ENCODE data around the gene ASCL4. TPM values are rescaled to one million over a fixed set of nuclear protein-coding genes. Genes with fewer than 3 reads are reported as not detected.

The ASCL4 gene
- total and polyA plus RNA-seq, 2 of the 4 experiments (the other 2 are of a cell fraction), result not detected

- TF ChIP-seq FOS (IDR thresholded peaks at IDR 0.05; ENCODE audit: low read depth, low read length) (0 out of 2 replicates have a peak, but pooled peaks have one; percentile 24), POLR2A (IDR thresholded peaks at IDR 0.05; ENCODE audit: low read depth, low read length) (peak; percentile 96)
Measured at GRCh38 chr12:107760809-107761501, 13.5 kb upstream of the ASCL4 start, which contains the start of gene PRDM4 (continued).

GRCh38 chr12:107761502-107761904 is 13.0 kb upstream of the ASCL4 start:
- H3K36me3 ChIP-seq (ENCODE audit: control insufficient read depth, insufficient read depth, low read length), result peaks cover 6% of the 10 kb centered on the region
- peak overlapping the region; percentile 58 for H3K56ac ChIP-seq (ENCODE audit: extremely low read depth, insufficient read depth, low read length)
- intact Hi-C loops (cut with micrococcal nuclease) (loop anchor here (1.0 kb wide), 1 partner anchor 124 kb away; no protein-coding TSS in a partner anchor), dilution Hi-C loops (cut with HindIII; ENCODE audit: low sequenced_read_pairs, unreplicated experiment) (no loop called here), in situ Hi-C loops (cut with MboI; ENCODE audit: low sequenced_read_pairs) (no loop called here)
- peak overlapping the region; percentile 75 to 87 for H4K8ac ChIP-seq (ENCODE audit: low read depth in 2 of 2, low read length in 2 of 2)
- ChIA-PET CTCF (no interaction called here), POLR2A (ENCODE audit: unreplicated experiment) (no interaction called here)
- peaks cover 3% of the 10 kb centered on the region for H3K4me1 ChIP-seq (ENCODE audit: control insufficient read depth, insufficient read depth, low read length)
- no peak overlapping the region for H2BK15ac ChIP-seq (ENCODE audit: low read depth, low read length)
- H3K27me3 ChIP-seq (ENCODE audit: control insufficient read depth, insufficient read depth, low read length), result peaks cover 4% of the 10 kb centered on the region; the same call in 1 of the 2 replicates
- H3K23ac ChIP-seq (ENCODE audit: low read depth, low read length), result no peak overlapping the region
- H2AFZ ChIP-seq (replicated peaks; ENCODE audit: low read length, poor library complexity), result peak overlapping the region; percentile 93
- no peak overlapping the region for H2AK9ac ChIP-seq (replicated peaks; ENCODE audit: low read depth, low read length, poor library complexity)
- DNase-seq (no peak), ATAC-seq (ENCODE audit: low read depth) (peak; percentile 3)
- H4K20me1 ChIP-seq (ENCODE audit: insufficient read depth, low read length), result peaks cover 24% of the 10 kb centered on the region; the same call in 1 of the 2 replicates
- TF ChIP-seq MAZ (IDR thresholded peaks at IDR 0.05; ENCODE audit: borderline replicate concordance, low read depth, low read length) (no peak), CTCF (conservative IDR thresholded peaks at IDR 0.05; ENCODE audit: low read depth, low read length) (no peak), MAFK (IDR thresholded peaks at IDR 0.05; ENCODE audit: low read depth, low read length) (no peak), MXI1 (IDR thresholded peaks at IDR 0.05; ENCODE audit: borderline replicate concordance, low read depth, low read length) (no peak), CEBPB (IDR thresholded peaks at IDR 0.05; ENCODE audit: low read depth, low read length) (no peak), BHLHE40 (IDR thresholded peaks at IDR 0.05; ENCODE audit: low read depth, low read length) (no peak), RCOR1 (IDR thresholded peaks at IDR 0.05; ENCODE audit: insufficient replicate concordance, low read length) (no peak), POLR2A (IDR thresholded peaks at IDR 0.05; ENCODE audit: low read depth, low read length) (no peak)
- no peak overlapping the region for H3K27ac ChIP-seq (ENCODE audit: insufficient read depth, low read length)
- peak overlapping the region; percentile 89 for H3K4me3 ChIP-seq (ENCODE audit: insufficient read depth, low read depth, low read length)
- H2BK120ac ChIP-seq (ENCODE audit: low read depth, low read length), result no peak overlapping the region
- no peak overlapping the region for H2AK5ac ChIP-seq (ENCODE audit: low read depth, low read length)
- peaks cover 13 to 18% of the 10 kb centered on the region in 2 experiments; a peak in 3 of 4 replicates for H3K79me1 ChIP-seq (ENCODE audit: low read depth in 1 of 2, low read length in 2 of 2)
- H3K4ac ChIP-seq (ENCODE audit: low read depth, low read length), result no peak overlapping the region
- no peaks in the 10 kb centered on the region for H3K9me3 ChIP-seq (ENCODE audit: control insufficient read depth, insufficient read depth, low read length)
- no peak overlapping the region for H4K91ac ChIP-seq (ENCODE audit: insufficient read depth, low read depth, low read length)
- peak overlapping the region; percentile 43; the same call in 1 of the 2 replicates for H3K9ac ChIP-seq (ENCODE audit: low read depth, low read length)
- no TSS peak for BruUV-seq (replicated peaks)
- H4K5ac ChIP-seq (ENCODE audit: low read depth, low read length), result peak overlapping the region; percentile 43
- no peak overlapping the region for H3K18ac ChIP-seq (ENCODE audit: low read depth, low read length)
- peaks cover 8% of the 10 kb centered on the region; the same call in 1 of the 2 replicates for H3K9me1 ChIP-seq (ENCODE audit: insufficient read depth, low read length)
- peak overlapping the region; percentile 79 for H3K4me2 ChIP-seq (ENCODE audit: low read depth, low read length)
- 14% methylated on average over 1 of the region's 12 CpGs; no CpG with 5 or more reads in 1 of the 2 experiments for WGBS, 2 experiments (ENCODE audit: extremely low coverage in 2 of 2, insufficient read length in 1 of 2)
- no peak overlapping the region for H2BK5ac ChIP-seq (ENCODE audit: low read depth, low read length, poor library complexity, severe bottlenecking)
- H2BK20ac ChIP-seq (ENCODE audit: low read depth, low read length), result no peak overlapping the region
- H3K14ac ChIP-seq (replicated peaks; ENCODE audit: low read depth, low read length), result 0 out of 2 replicates have a peak overlapping the region, but pooled peaks have one; percentile 26

Measured in IMR-90 (cell line).